HepG2 (cell line): ENCODE measurements around the gene ANKRD40. TPM values are rescaled to one million over a fixed set of nuclear protein-coding genes. Genes with fewer than 3 reads are reported as not detected.

Source experiments
- HNF4A ChIP-seq: sonication (generic); formaldehyde crosslinking; IDR thresholded peaks from 2 replicates; pipeline ENCODE4 v1.4.0; 2020; ENCODE audit warnings: missing genetic modification reagents
- MYNN ChIP-seq: sonication (generic); formaldehyde crosslinking; IDR thresholded peaks from 2 replicates; pipeline ENCODE4 v1.4.0; 2020; ENCODE audit warnings: mild to moderate bottlenecking, low read depth, missing genetic modification reagents
- ZFP37 ChIP-seq: sonication (generic); formaldehyde crosslinking; IDR thresholded peaks from 2 replicates; pipeline ENCODE4 v1.4.0; 2020; ENCODE audit warnings: missing genetic modification reagents, borderline replicate concordance
- ZNF615 ChIP-seq: sonication (generic); formaldehyde crosslinking; IDR thresholded peaks from 2 replicates; pipeline ENCODE4 v1.5.0; 2020; ENCODE audit warnings: mild to moderate bottlenecking, missing genetic modification reagents, borderline replicate concordance
- ZNF773 ChIP-seq: sonication (generic); formaldehyde crosslinking; IDR thresholded peaks from 2 replicates; pipeline ENCODE4 v1.4.0; 2020; ENCODE audit warnings: missing genetic modification reagents, borderline replicate concordance
- ZNF878 ChIP-seq: sonication (generic); formaldehyde crosslinking; IDR thresholded peaks from 2 replicates; pipeline ENCODE4 v1.8.1; 2023; ENCODE audit warnings: mild to moderate bottlenecking, missing genetic modification reagents, moderate library complexity
- polyA plus RNA-seq, 8 experiments: library from polyadenylated mRNA; depleted of rRNA in 3 of 8; stranded (reverse) in 7 of 8; unstranded in 1 of 8; fragments of >200 nt; fragmentation: Illumina TruSeq in 4 of 8; extraction: Trizol in 4 of 8; gene quantifications; 2 replicates each; pipeline versions ENCODE4 v1.2.1 to v1.2.3, GENCODE V29; 2011 to 2016; ENCODE audit warnings: low read depth in 4 of 8, missing spikeins in 1 of 8, mixed read lengths in 1 of 8; ENCODE audit not compliant: insufficient read depth in 1 of 8
- total RNA-seq, 5 experiments: library from RNA; depleted of rRNA; stranded (reverse); fragments of >200 nt; fragmentation: Illumina TruSeq; extraction: Trizol; gene quantifications; 2 replicates each; pipeline ENCODE4 v1.2.3, GENCODE V29; 2016; ENCODE audit warnings: low read depth in 1 of 5
- TF ChIP-seq, protein P1 (sequence below): sonication (generic); formaldehyde crosslinking; IDR thresholded peaks from 2 replicates; pipeline ENCODE4 v1.5.1; 2020; ENCODE audit warnings: mild to moderate bottlenecking, missing genetic modification reagents, moderate library complexity
- TF ChIP-seq, protein P2 (sequence below), 2 experiments: sonication (generic) in 1 of 2; formaldehyde crosslinking in 1 of 2; IDR thresholded peaks; 2 replicates each; pipeline versions ENCODE4 v1.6.1 to v1.9.0; 2014 to 2022; ENCODE audit warnings: antibody characterized with exemption in 1 of 2, borderline replicate concordance in 1 of 2, inconsistent platforms in 1 of 2, low read depth in 1 of 2, missing genetic modification reagents in 1 of 2
- TF ChIP-seq, protein P3 (sequence below): sonication (generic); formaldehyde crosslinking; IDR thresholded peaks from 2 replicates; pipeline ENCODE4 v1.4.0; 2020; ENCODE audit warnings: missing genetic modification reagents, borderline replicate concordance
- TF ChIP-seq, protein P4 (sequence below): sonication (generic); formaldehyde crosslinking; IDR thresholded peaks from 2 replicates; pipeline ENCODE4 v1.5.0; 2020; ENCODE audit warnings: mild to moderate bottlenecking, missing genetic modification reagents, borderline replicate concordance
- TF ChIP-seq, protein P5 (sequence below): IDR thresholded peaks from 2 replicates; pipeline ENCODE4 v1.6.1; 2016

The ANKRD40 gene
- total and polyA plus RNA-seq, 2 of the 13 experiments (the other 11 are each of a cell fraction or from before 2014, with no cell fraction given), result 35.0 to 46.4 TPM

DNA sequence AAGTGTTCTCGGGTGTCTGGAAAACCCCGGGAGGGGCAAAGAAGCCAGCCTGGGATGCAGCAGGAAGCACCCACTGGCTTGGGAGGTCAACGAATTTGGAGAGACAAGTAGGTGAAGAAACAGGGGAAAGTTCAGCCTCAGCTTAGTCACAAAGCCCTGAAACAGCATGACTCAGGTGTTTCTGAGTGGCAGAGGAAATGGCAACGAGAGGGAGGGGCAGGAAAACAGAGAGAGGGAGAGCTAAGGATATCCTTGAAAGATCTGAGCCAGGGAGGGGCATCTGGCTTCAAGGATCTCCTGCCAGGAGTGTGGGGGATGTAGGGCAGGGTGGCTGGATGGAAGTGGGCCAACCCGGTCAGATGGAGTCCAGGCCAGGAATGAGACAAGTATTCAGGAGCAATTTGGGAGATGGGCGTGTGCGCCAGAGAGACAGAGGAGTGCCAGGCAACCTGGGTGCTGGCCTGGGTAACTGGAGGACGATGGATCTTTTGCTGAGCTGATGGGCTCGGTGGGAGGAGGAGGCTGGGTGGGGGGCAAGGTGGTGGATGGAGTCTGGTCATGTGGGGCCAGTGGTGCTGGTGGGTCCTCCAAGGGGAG lies 45.8 kb downstream of the ANKRD40 start (continued):
- TF ChIP-seq, protein P1, sequence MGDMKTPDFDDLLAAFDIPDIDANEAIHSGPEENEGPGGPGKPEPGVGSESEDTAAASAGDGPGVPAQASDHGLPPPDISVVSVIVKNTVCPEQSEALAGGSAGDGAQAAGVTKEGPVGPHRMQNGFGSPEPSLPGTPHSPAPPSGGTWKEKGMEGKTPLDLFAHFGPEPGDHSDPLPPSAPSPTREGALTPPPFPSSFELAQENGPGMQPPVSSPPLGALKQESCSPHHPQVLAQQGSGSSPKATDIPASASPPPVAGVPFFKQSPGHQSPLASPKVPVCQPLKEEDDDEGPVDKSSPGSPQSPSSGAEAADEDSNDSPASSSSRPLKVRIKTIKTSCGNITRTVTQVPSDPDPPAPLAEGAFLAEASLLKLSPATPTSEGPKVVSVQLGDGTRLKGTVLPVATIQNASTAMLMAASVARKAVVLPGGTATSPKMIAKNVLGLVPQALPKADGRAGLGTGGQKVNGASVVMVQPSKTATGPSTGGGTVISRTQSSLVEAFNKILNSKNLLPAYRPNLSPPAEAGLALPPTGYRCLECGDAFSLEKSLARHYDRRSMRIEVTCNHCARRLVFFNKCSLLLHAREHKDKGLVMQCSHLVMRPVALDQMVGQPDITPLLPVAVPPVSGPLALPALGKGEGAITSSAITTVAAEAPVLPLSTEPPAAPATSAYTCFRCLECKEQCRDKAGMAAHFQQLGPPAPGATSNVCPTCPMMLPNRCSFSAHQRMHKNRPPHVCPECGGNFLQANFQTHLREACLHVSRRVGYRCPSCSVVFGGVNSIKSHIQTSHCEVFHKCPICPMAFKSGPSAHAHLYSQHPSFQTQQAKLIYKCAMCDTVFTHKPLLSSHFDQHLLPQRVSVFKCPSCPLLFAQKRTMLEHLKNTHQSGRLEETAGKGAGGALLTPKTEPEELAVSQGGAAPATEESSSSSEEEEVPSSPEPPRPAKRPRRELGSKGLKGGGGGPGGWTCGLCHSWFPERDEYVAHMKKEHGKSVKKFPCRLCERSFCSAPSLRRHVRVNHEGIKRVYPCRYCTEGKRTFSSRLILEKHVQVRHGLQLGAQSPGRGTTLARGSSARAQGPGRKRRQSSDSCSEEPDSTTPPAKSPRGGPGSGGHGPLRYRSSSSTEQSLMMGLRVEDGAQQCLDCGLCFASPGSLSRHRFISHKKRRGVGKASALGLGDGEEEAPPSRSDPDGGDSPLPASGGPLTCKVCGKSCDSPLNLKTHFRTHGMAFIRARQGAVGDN (CRISPR knock-in tag), result peak; percentile 72
- TF ChIP-seq ZNF615 (no peak), HNF4A (CRISPR knock-in tag) (peak; percentile 76), ZFP37 (no peak), MYNN (peak; percentile 77; the same call in 1 of the 2 replicates), ZNF773 (CRISPR knock-in tag) (no peak), ZNF878 (no peak)
- TF ChIP-seq, protein P2, sequence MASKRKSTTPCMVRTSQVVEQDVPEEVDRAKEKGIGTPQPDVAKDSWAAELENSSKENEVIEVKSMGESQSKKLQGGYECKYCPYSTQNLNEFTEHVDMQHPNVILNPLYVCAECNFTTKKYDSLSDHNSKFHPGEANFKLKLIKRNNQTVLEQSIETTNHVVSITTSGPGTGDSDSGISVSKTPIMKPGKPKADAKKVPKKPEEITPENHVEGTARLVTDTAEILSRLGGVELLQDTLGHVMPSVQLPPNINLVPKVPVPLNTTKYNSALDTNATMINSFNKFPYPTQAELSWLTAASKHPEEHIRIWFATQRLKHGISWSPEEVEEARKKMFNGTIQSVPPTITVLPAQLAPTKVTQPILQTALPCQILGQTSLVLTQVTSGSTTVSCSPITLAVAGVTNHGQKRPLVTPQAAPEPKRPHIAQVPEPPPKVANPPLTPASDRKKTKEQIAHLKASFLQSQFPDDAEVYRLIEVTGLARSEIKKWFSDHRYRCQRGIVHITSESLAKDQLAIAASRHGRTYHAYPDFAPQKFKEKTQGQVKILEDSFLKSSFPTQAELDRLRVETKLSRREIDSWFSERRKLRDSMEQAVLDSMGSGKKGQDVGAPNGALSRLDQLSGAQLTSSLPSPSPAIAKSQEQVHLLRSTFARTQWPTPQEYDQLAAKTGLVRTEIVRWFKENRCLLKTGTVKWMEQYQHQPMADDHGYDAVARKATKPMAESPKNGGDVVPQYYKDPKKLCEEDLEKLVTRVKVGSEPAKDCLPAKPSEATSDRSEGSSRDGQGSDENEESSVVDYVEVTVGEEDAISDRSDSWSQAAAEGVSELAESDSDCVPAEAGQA (IDR thresholded peaks at IDR 0.05; ENCODE audit: low read depth), result 0 out of 2 replicates have a peak, but pooled peaks have one; percentile 37
- TF ChIP-seq, protein P2 (CRISPR knock-in tag; IDR thresholded peaks at IDR 0.05; ENCODE audit: borderline replicate concordance), result no peak
- TF ChIP-seq, protein P3, sequence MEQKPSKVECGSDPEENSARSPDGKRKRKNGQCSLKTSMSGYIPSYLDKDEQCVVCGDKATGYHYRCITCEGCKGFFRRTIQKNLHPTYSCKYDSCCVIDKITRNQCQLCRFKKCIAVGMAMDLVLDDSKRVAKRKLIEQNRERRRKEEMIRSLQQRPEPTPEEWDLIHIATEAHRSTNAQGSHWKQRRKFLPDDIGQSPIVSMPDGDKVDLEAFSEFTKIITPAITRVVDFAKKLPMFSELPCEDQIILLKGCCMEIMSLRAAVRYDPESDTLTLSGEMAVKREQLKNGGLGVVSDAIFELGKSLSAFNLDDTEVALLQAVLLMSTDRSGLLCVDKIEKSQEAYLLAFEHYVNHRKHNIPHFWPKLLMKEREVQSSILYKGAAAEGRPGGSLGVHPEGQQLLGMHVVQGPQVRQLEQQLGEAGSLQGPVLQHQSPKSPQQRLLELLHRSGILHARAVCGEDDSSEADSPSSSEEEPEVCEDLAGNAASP, result peak; percentile 46; the same call in 1 of the 2 replicates
- TF ChIP-seq, protein P4, sequence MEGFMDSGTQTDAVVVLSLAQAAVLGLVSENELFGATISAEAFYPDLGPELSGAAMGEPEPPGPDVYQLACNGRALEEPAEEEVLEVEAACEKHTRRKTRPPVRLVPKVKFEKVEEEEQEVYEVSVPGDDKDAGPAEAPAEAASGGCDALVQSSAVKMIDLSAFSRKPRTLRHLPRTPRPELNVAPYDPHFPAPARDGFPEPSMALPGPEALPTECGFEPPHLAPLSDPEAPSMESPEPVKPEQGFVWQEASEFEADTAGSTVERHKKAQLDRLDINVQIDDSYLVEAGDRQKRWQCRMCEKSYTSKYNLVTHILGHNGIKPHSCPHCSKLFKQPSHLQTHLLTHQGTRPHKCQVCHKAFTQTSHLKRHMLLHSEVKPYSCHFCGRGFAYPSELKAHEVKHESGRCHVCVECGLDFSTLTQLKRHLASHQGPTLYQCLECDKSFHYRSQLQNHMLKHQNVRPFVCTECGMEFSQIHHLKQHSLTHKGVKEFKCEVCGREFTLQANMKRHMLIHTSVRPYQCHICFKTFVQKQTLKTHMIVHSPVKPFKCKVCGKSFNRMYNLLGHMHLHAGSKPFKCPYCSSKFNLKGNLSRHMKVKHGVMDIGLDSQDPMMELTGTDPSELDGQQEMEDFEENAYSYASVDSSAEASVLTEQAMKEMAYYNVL (CRISPR knock-in tag), result 0 out of 2 replicates have a peak, but pooled peaks have one; percentile 6
- TF ChIP-seq, protein P5, sequence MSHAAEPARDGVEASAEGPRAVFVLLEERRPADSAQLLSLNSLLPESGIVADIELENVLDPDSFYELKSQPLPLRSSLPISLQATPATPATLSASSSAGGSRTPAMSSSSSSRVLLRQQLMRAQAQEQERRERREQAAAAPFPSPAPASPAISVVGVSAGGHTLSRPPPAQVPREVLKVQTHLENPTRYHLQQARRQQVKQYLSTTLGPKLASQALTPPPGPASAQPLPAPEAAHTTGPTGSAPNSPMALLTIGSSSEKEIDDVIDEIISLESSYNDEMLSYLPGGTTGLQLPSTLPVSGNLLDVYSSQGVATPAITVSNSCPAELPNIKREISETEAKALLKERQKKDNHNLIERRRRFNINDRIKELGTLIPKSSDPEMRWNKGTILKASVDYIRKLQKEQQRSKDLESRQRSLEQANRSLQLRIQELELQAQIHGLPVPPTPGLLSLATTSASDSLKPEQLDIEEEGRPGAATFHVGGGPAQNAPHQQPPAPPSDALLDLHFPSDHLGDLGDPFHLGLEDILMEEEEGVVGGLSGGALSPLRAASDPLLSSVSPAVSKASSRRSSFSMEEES, result peak; percentile 47
